H1 (cell line): ENCODE measurements around the gene PLEKHG4.

Experiments used
- FOSL1 ChIP-seq: IDR thresholded peaks from 2 replicates; pipeline ENCODE4 v1.6.1; 2011; ENCODE audit warnings: mild to moderate bottlenecking, low read depth, low read length, moderate library complexity; ENCODE audit not compliant: insufficient read depth
- GABPA ChIP-seq: IDR thresholded peaks from 2 replicates; pipeline ENCODE4 v1.6.1; 2011; ENCODE audit warnings: mild to moderate bottlenecking, low read length, moderate library complexity, borderline replicate concordance; ENCODE audit not compliant: insufficient read depth
- TAF1 ChIP-seq: IDR thresholded peaks from 2 replicates; pipeline ENCODE4 v1.6.1; 2011; ENCODE audit warnings: mild to moderate bottlenecking, low read depth, low read length
- TCF12 ChIP-seq: IDR thresholded peaks from 2 replicates; pipeline ENCODE4 v1.6.1; 2011; ENCODE audit warnings: low read depth, mild to moderate bottlenecking, low read length
- TF ChIP-seq, protein P1 (sequence below): IDR thresholded peaks from 2 replicates; pipeline ENCODE4 v1.6.1; 2011; ENCODE audit warnings: low read depth, mild to moderate bottlenecking, low read length; ENCODE audit not compliant: insufficient read depth
- TF ChIP-seq, protein P2 (sequence below), 3 experiments: IDR thresholded peaks; 1 replicate in 2 of 3; 2 replicates in 1 of 3; pipeline versions ENCODE4 v1.5.1 to v1.6.1; 2011; ENCODE audit warnings: low read length in 3 of 3, mild to moderate bottlenecking in 3 of 3, inconsistent platforms in 2 of 3, low read depth in 1 of 3, moderate library complexity in 1 of 3; ENCODE audit not compliant: insufficient read depth in 1 of 3; ENCODE audit errors: control extremely low read depth in 1 of 3

GRCh38 chr16:67291461-67291860 is 12.1 kb downstream of the PLEKHG4 start:
- TF ChIP-seq, protein P1, sequence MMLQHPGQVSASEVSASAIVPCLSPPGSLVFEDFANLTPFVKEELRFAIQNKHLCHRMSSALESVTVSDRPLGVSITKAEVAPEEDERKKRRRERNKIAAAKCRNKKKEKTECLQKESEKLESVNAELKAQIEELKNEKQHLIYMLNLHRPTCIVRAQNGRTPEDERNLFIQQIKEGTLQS = no peak
- TF ChIP-seq, protein P2, sequence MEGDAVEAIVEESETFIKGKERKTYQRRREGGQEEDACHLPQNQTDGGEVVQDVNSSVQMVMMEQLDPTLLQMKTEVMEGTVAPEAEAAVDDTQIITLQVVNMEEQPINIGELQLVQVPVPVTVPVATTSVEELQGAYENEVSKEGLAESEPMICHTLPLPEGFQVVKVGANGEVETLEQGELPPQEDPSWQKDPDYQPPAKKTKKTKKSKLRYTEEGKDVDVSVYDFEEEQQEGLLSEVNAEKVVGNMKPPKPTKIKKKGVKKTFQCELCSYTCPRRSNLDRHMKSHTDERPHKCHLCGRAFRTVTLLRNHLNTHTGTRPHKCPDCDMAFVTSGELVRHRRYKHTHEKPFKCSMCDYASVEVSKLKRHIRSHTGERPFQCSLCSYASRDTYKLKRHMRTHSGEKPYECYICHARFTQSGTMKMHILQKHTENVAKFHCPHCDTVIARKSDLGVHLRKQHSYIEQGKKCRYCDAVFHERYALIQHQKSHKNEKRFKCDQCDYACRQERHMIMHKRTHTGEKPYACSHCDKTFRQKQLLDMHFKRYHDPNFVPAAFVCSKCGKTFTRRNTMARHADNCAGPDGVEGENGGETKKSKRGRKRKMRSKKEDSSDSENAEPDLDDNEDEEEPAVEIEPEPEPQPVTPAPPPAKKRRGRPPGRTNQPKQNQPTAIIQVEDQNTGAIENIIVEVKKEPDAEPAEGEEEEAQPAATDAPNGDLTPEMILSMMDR (IDR thresholded peaks at IDR 0.05; ENCODE audit: control extremely low read depth in 1 of 3, insufficient read depth in 1 of 3, low read depth in 1 of 3, low read length in 3 of 3) = no peak
- no peak for TF ChIP-seq TAF1
- no peak for TF ChIP-seq FOSL1
- TF ChIP-seq TCF12 = no peak
- no peak for TF ChIP-seq GABPA
